Measurements from ENCODE around the gene OAF.

Gene OAF

GRCh38 chr11:120261931-120262330, 51.1 kb downstream of the OAF start:
- no peak for DNase-seq (ENCODE audit: low read depth, low spot score)
- TF ChIP-seq, protein P1, sequence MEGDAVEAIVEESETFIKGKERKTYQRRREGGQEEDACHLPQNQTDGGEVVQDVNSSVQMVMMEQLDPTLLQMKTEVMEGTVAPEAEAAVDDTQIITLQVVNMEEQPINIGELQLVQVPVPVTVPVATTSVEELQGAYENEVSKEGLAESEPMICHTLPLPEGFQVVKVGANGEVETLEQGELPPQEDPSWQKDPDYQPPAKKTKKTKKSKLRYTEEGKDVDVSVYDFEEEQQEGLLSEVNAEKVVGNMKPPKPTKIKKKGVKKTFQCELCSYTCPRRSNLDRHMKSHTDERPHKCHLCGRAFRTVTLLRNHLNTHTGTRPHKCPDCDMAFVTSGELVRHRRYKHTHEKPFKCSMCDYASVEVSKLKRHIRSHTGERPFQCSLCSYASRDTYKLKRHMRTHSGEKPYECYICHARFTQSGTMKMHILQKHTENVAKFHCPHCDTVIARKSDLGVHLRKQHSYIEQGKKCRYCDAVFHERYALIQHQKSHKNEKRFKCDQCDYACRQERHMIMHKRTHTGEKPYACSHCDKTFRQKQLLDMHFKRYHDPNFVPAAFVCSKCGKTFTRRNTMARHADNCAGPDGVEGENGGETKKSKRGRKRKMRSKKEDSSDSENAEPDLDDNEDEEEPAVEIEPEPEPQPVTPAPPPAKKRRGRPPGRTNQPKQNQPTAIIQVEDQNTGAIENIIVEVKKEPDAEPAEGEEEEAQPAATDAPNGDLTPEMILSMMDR (IDR thresholded peaks at IDR 0.05; ENCODE audit: low read depth, low read length), result no peak
- H3K4me3 ChIP-seq (ENCODE audit: low read depth, low read length), result no peak overlapping the region
- in situ Hi-C loops (cut with HindIII; ENCODE audit: low sequenced_read_pairs), result no loop called here

DNA sequence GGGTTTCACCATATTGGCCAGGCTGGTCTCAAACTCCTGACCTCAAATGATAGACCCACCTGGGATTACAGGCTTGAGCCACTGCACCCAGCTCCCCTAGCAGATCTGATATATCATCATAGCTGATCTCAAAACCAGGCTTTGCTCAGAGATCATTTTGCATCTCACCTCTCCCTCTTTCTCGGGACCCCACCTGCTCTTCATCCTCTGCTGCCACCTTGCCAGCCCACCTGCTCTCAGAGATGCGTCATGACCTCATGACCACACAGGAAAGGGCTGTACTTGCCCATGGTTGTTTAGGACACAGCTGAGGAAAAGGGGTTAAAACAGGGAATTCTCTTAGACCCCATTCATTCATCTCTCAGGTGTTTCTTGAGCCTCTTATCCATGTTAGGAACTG, 56.5 kb downstream of the OAF start:
- in situ Hi-C loops (cut with HindIII; ENCODE audit: low sequenced_read_pairs), result no loop called here
- no peak for DNase-seq (ENCODE audit: low read depth, low spot score)
- no peak overlapping the region for H3K4me3 ChIP-seq (ENCODE audit: low read depth, low read length)
- TF ChIP-seq, protein P1 (IDR thresholded peaks at IDR 0.05; ENCODE audit: low read depth, low read length), result no peak

- in situ Hi-C loops (cut with HindIII; ENCODE audit: low sequenced_read_pairs), result no loop called here
- DNase-seq (ENCODE audit: low read depth, low spot score), result no peak
- no peak overlapping the region for H3K4me3 ChIP-seq (ENCODE audit: low read depth, low read length)
- TF ChIP-seq, protein P1 (IDR thresholded peaks at IDR 0.05; ENCODE audit: low read depth, low read length), result no peak
Measured at GRCh38 chr11:120268686-120269085, 57.9 kb downstream of the OAF start.

DNA sequence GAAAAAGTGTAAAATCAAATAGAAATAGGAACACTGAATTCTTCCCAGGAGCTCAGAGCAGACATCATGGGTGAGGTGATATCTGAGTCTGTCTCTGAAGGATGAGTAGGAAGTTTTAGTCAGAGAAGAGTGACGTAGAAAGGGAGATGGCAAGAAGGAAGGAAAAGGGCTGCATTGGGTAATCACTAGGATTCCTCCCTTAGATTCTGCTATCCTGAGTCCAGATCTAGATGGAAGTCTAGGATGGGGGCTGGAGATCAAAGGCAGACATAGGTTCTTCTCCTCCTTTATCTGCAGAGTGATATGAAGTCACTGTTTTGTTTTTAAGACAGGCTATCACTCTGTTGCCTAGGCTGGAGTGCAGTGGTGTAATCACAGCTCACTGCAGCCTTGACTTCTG, 59.6 kb downstream of the OAF start:
- no peak overlapping the region for H3K4me3 ChIP-seq (ENCODE audit: low read depth, low read length)
- TF ChIP-seq, protein P1 (IDR thresholded peaks at IDR 0.05; ENCODE audit: low read depth, low read length), result no peak
- in situ Hi-C loops (cut with HindIII; ENCODE audit: low sequenced_read_pairs), result no loop called here
- no peak for DNase-seq (ENCODE audit: low read depth, low spot score)

- in situ Hi-C loops (cut with HindIII; ENCODE audit: low sequenced_read_pairs), result no loop called here
- TF ChIP-seq, protein P1 (IDR thresholded peaks at IDR 0.05; ENCODE audit: low read depth, low read length), result no peak
- H3K4me3 ChIP-seq (ENCODE audit: low read depth, low read length), result no peak overlapping the region
- no peak for DNase-seq (ENCODE audit: low read depth, low spot score)
Measured at GRCh38 chr11:120271672-120272071, 60.8 kb downstream of the OAF start.

DNA sequence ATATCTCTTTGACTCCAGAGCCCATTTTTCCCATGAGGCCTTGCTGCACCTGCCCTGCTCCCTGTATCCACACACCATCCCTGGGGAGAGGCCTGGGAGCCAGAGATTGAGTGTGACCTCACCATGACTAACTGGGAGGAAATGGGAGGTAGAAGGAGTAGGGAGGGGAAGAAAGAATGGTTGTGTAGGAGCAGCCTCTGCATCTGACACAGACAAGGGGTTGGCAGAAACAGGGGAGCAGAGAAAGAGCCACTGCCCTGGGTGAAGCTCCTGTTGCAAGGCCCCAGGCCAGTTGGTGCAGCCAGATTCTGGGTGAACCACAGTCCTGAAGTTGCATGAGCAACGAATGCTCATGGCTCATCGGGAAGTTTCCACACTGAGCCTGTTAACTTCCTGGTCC, 61.5 kb downstream of the OAF start:
- in situ Hi-C loops (cut with HindIII; ENCODE audit: low sequenced_read_pairs), result no loop called here
- H3K4me3 ChIP-seq (ENCODE audit: low read depth, low read length), result no peak overlapping the region
- DNase-seq (ENCODE audit: low read depth, low spot score), result peak; percentile 9

More for the DNA sequence above, 61.5 kb downstream of the OAF start:
- TF ChIP-seq, protein P1 (IDR thresholded peaks at IDR 0.05; ENCODE audit: low read depth, low read length), result no peak
